ENCODE data around the gene UBXN7.
"Not testable (repeated sequence)": the region's sequence is repeated elsewhere in the genome, so short reads cannot be mapped to it uniquely, and the experiment has no call there.

Gene UBXN7

GRCh38 chr3:196390116-196390515 is 42.1 kb downstream of the UBXN7 start:
- no peak for DNase-seq (ENCODE audit: extremely low read depth, low read depth)
- TF ChIP-seq CTCF (IDR thresholded peaks at IDR 0.05; ENCODE audit: low read depth, low read length) = no peak

- DNase-seq (ENCODE audit: extremely low read depth, low read depth) = no peak
- no peak for TF ChIP-seq CTCF (IDR thresholded peaks at IDR 0.05; ENCODE audit: low read depth, low read length)
These were observed 43.3 kb downstream of the UBXN7 start for GRCh38 chr3:196388956-196389355.

- DNase-seq (ENCODE audit: extremely low read depth, low read depth) = not testable (repeated sequence)
These were observed 44.3 kb downstream of the UBXN7 start for GRCh38 chr3:196387941-196388340.

- DNase-seq (ENCODE audit: extremely low read depth, low read depth) = not testable (repeated sequence)
These were observed 45.4 kb downstream of the UBXN7 start for GRCh38 chr3:196386797-196387196.

- DNase-seq (ENCODE audit: extremely low read depth, low read depth) = not testable (repeated sequence)
These were observed 46.2 kb downstream of the UBXN7 start for GRCh38 chr3:196386034-196386433.

- DNase-seq (ENCODE audit: extremely low read depth, low read depth) = not testable (repeated sequence)
These were observed 46.8 kb downstream of the UBXN7 start for GRCh38 chr3:196385446-196385845.

- DNase-seq (ENCODE audit: extremely low read depth, low read depth) = no peak
- no peak for TF ChIP-seq CTCF (IDR thresholded peaks at IDR 0.05; ENCODE audit: low read depth, low read length)
These were observed 53.9 kb downstream of the UBXN7 start for GRCh38 chr3:196378146-196378841.

- DNase-seq (ENCODE audit: extremely low read depth, low read depth) = no peak
- no peak for TF ChIP-seq CTCF (IDR thresholded peaks at IDR 0.05; ENCODE audit: low read depth, low read length)
These were observed 54.9 kb downstream of the UBXN7 start for GRCh38 chr3:196377321-196377720.

- no peak for TF ChIP-seq CTCF (IDR thresholded peaks at IDR 0.05; ENCODE audit: low read depth, low read length)
- no peak for DNase-seq (ENCODE audit: extremely low read depth, low read depth)
These were observed 66.5 kb downstream of the UBXN7 start for GRCh38 chr3:196365736-196366135.

GRCh38 chr3:196360586-196360985 is 71.6 kb downstream of the UBXN7 start:
- no peak for TF ChIP-seq CTCF (IDR thresholded peaks at IDR 0.05; ENCODE audit: low read depth, low read length)
- DNase-seq (ENCODE audit: extremely low read depth, low read depth) = no peak

GRCh38 chr3:196358540-196358939 is 73.7 kb downstream of the UBXN7 start:
- not testable (repeated sequence) for DNase-seq (ENCODE audit: extremely low read depth, low read depth)
